Thyroid gland (tissue), 4 donors: ENCODE measurements around the gene FNDC5.

ENCODE experiments used
- POLR2A ChIP-seq, 2 donors: fragments of 450-650 bp; IDR thresholded peaks; one replicate each; pipeline ENCODE4 v1.6.1; 2017; ENCODE audit warnings: antibody characterized with exemption in 2 of 2, mild to moderate bottlenecking in 2 of 2, moderate library complexity in 1 of 2
- TF ChIP-seq, protein P1 (sequence below), 6 experiments: fragments of 200-600 bp in 3 of 6; fragments of 450-650 bp in 3 of 6; sonication (generic) in 3 of 6; IDR thresholded peaks; one replicate each; pipeline ENCODE4 v1.5.1; 2016 to 2019; ENCODE audit warnings: antibody characterized with exemption in 6 of 6, mild to moderate bottlenecking in 2 of 6, inconsistent platforms in 1 of 6, moderate library complexity in 1 of 6

DNA sequence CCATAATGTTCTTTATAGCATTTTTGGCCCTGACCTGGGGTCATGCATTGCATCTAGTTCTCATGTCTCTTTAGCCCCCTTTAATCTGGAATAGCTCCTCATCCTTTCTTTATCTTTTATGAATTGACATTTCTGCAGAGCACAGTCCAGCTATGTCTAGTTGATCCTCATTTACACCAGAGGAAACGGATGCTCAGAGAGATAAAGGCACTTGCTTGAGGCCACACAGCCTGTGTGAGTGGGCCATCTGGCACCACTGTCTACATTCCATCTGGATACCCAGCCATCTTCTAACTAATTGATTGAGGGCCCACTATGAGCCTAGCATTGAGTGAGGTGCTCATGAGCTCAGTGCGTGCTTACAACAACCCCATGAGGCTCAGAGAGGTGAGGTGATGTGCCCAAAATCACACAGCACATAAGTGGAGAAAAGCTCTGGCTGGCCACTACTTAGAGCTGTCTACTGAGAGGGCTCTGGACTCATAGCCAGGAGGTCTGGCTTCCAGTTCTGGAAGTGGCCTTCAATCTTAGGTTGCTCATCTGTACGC lies 19.1 kb upstream of the FNDC5 start:
- TF ChIP-seq, protein P1, sequence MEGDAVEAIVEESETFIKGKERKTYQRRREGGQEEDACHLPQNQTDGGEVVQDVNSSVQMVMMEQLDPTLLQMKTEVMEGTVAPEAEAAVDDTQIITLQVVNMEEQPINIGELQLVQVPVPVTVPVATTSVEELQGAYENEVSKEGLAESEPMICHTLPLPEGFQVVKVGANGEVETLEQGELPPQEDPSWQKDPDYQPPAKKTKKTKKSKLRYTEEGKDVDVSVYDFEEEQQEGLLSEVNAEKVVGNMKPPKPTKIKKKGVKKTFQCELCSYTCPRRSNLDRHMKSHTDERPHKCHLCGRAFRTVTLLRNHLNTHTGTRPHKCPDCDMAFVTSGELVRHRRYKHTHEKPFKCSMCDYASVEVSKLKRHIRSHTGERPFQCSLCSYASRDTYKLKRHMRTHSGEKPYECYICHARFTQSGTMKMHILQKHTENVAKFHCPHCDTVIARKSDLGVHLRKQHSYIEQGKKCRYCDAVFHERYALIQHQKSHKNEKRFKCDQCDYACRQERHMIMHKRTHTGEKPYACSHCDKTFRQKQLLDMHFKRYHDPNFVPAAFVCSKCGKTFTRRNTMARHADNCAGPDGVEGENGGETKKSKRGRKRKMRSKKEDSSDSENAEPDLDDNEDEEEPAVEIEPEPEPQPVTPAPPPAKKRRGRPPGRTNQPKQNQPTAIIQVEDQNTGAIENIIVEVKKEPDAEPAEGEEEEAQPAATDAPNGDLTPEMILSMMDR (IDR thresholded peaks at IDR 0.05), result no peak
- TF ChIP-seq POLR2A (IDR thresholded peaks at IDR 0.05), result no peak
